MM.1S (cell line): ENCODE measurements around the gene TRMT61A.

Source experiments
- DNase-seq: peaks from one replicate; pipeline ENCODE4 v3.0.0-alpha.2; 2015
- H2AFZ ChIP-seq: fragments of 300-600 bp; sonication (generic); 2 replicates; pipeline ENCODE4 v1.6.0; 2016; ENCODE audit warnings: antibody characterized with exemption, low read length
- H3F3A ChIP-seq: fragments of 300-600 bp; sonication (generic); 2 replicates; pipeline ENCODE4 v1.6.1; 2016; ENCODE audit warnings: mild to moderate bottlenecking, antibody characterized with exemption, low read length, moderate library complexity, mixed read lengths; ENCODE audit not compliant: insufficient read depth
- H3K27ac ChIP-seq: fragments of 300-600 bp; sonication (generic); 2 replicates; pipeline ENCODE4 v1.5.1; 2016; ENCODE audit warnings: mild to moderate bottlenecking, low read length
- H3K27me3 ChIP-seq: fragments of 300-600 bp; sonication (generic); replicated peaks from 2 replicates; pipeline ENCODE4 v1.6.0; 2016; ENCODE audit warnings: low read length; ENCODE audit not compliant: insufficient read depth
- H3K36me3 ChIP-seq: fragments of 300-600 bp; sonication (generic); replicated peaks from 2 replicates; pipeline ENCODE4 v1.6.1; 2016; ENCODE audit warnings: mild to moderate bottlenecking, low read length, mixed read lengths; ENCODE audit not compliant: insufficient read depth
- H3K4me1 ChIP-seq: fragments of 300-600 bp; sonication (generic); 2 replicates; pipeline ENCODE4 v1.6.1; 2016; ENCODE audit warnings: low read length, mixed read lengths
- H3K4me2 ChIP-seq: fragments of 300-600 bp; sonication (generic); 2 replicates; pipeline ENCODE4 v1.6.0; 2016; ENCODE audit warnings: low read depth, low read length
- H3K4me3 ChIP-seq: fragments of 300-600 bp; sonication (generic); 2 replicates; pipeline ENCODE4 v1.5.1; 2016; ENCODE audit warnings: low read length, mixed read lengths
- H3K79me2 ChIP-seq: fragments of 300-600 bp; sonication (generic); 2 replicates; pipeline ENCODE4 v1.6.1; 2016; ENCODE audit warnings: mixed run types, low read length, mixed read lengths
- H3K9ac ChIP-seq: fragments of 300-600 bp; sonication (generic); 2 replicates; pipeline ENCODE4 v1.6.1; 2016; ENCODE audit warnings: low read length, mixed read lengths
- H3K9me2 ChIP-seq: fragments of 300-600 bp; sonication (generic); replicated peaks from 2 replicates; pipeline ENCODE4 v1.6.1; 2016; ENCODE audit warnings: mild to moderate bottlenecking, low read length, mixed read lengths; ENCODE audit not compliant: insufficient read depth
- H3K9me3 ChIP-seq: fragments of 300-600 bp; sonication (generic); replicated peaks from 2 replicates; pipeline ENCODE4 v1.6.1; 2016; ENCODE audit warnings: mild to moderate bottlenecking, low read length, mixed read lengths; ENCODE audit not compliant: insufficient read depth
- H4K20me1 ChIP-seq: fragments of 300-600 bp; sonication (generic); 2 replicates; pipeline ENCODE4 v1.6.1; 2016; ENCODE audit warnings: mild to moderate bottlenecking, low read length, moderate library complexity, mixed read lengths; ENCODE audit not compliant: insufficient read depth
- EZH2 ChIP-seq: fragments of 300-600 bp; sonication (generic); optimal IDR thresholded peaks from 2 replicates; pipeline ENCODE3; 2017; ENCODE audit warnings: low read depth, mild to moderate bottlenecking, antibody characterized with exemption, low read length, mixed read lengths
- EZH2phosphoT487 ChIP-seq: fragments of 300-600 bp; sonication (generic); IDR thresholded peaks from 2 replicates; pipeline ENCODE4 v1.6.1; 2018; ENCODE audit warnings: antibody characterized with exemption, low read length
- TF ChIP-seq, protein P1 (sequence below): fragments of 300-600 bp; sonication (generic); IDR thresholded peaks from 2 replicates; pipeline ENCODE4 v1.5.1; 2016; ENCODE audit warnings: antibody characterized with exemption, low read length, mixed read lengths

Gene TRMT61A

DNA sequence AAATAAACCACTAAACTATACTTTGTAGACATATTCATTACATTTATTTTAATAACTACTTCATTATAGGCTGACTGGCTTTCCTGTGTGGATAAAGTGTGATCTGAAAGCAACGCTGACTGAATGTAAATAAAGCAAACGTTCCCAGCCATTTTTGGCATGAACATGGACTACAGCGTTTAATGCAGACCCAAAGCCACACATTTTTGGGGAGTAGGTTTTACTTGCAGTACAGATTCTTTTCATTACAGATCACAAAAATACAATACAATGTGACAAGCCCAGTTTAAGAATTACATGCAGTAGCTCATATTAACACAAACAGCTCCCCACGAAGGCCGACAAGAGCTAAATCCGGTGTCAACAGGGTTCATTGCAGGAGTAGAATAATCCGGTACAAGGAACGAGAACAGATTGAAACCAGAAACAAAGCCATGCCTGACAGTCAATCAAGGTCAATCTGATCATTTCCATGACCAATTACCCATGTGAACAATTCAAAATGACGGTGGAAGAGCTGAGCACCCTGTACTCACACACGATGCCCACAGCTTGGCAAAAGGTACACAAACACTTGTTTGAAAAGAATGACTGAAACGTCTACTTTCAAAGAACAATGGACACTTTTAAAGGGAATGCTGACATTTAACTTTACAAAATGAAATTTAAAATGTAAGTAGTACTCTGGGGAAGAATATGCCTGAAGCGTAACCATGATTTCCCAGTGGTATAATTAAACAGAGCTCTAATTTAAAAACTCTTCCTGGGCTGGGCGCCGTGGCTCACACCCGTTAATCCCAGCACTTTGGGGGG, 28.2 kb downstream of the TRMT61A start:
- H3K27ac ChIP-seq = no peak overlapping the region
- 0 out of 2 replicates have a peak, but pooled peaks cover 3% of the 10 kb centered on the region for H4K20me1 ChIP-seq
- H3K27me3 ChIP-seq = no peaks in the 10 kb centered on the region
- H3K36me3 ChIP-seq = no peaks in the 10 kb centered on the region
- no peaks in the 10 kb centered on the region for H3K4me1 ChIP-seq
- no peak overlapping the region for H3K9ac ChIP-seq
- no peak overlapping the region for H3K4me3 ChIP-seq
- H3K4me2 ChIP-seq = no peak overlapping the region
- DNase-seq = no peak
- no peaks in the 10 kb centered on the region for H3K9me3 ChIP-seq
- no peak overlapping the region for H2AFZ ChIP-seq
- no peaks in the 10 kb centered on the region for H3F3A ChIP-seq
- H3K9me2 ChIP-seq = no peaks in the 10 kb centered on the region
- TF ChIP-seq EZH2 (no peak), EZH2phosphoT487 (no peak)
- TF ChIP-seq, protein P1, sequence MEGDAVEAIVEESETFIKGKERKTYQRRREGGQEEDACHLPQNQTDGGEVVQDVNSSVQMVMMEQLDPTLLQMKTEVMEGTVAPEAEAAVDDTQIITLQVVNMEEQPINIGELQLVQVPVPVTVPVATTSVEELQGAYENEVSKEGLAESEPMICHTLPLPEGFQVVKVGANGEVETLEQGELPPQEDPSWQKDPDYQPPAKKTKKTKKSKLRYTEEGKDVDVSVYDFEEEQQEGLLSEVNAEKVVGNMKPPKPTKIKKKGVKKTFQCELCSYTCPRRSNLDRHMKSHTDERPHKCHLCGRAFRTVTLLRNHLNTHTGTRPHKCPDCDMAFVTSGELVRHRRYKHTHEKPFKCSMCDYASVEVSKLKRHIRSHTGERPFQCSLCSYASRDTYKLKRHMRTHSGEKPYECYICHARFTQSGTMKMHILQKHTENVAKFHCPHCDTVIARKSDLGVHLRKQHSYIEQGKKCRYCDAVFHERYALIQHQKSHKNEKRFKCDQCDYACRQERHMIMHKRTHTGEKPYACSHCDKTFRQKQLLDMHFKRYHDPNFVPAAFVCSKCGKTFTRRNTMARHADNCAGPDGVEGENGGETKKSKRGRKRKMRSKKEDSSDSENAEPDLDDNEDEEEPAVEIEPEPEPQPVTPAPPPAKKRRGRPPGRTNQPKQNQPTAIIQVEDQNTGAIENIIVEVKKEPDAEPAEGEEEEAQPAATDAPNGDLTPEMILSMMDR = no peak
- peaks cover 48% of the 10 kb centered on the region for H3K79me2 ChIP-seq

DNA sequence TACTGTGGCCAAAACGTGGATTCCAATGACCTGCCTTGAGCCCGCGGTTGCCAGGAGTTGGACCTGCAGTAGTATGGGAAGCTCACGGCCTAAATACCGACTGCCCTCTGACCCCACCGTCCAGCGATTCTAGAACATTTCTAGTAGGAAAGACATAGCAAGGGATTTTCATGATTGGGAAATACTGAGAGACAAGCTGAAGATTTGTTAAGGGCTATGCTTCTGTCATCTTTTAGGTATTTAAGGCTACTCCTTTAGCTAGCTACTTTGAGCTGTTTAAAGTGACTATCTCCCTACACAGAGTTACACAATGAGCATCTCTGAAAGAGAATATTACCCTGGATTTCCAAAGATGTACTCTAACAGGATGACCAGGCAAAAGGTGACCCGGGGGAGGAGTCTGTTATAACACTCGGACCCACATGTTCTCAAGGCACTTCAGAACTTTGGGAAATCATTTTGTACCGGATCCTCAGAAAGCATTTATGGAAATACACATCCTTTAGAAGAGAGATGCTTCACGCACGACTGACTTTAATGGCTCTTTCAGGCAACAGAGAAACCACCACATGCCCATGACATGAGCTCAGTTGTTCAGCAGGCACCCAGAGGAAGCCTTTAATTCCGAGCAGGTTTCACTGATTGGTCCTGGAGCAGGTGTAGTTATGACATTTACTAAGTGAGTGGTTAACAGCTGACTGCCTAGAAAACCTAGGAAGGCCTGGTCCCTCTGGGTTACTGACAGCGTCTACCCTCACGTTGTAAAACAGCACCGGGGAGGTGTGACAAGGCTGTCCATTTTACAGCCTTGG, 29.3 kb downstream of the TRMT61A start:
- H3K36me3 ChIP-seq = no peaks in the 10 kb centered on the region
- no peaks in the 10 kb centered on the region for H3K9me2 ChIP-seq
- TF ChIP-seq, protein P1 = no peak
- TF ChIP-seq EZH2 (no peak), EZH2phosphoT487 (no peak)
- H3K79me2 ChIP-seq = peaks cover 55% of the 10 kb centered on the region
- no peak overlapping the region for H3K9ac ChIP-seq
- 0 out of 2 replicates have a peak, but pooled peaks cover 3% of the 10 kb centered on the region for H4K20me1 ChIP-seq
- no peaks in the 10 kb centered on the region for H3K9me3 ChIP-seq
- no peak overlapping the region for H3K4me2 ChIP-seq
- no peaks in the 10 kb centered on the region for H3K4me1 ChIP-seq
- no peaks in the 10 kb centered on the region for H3F3A ChIP-seq
- no peak for DNase-seq
- H2AFZ ChIP-seq = no peak overlapping the region
- H3K27me3 ChIP-seq = no peaks in the 10 kb centered on the region
- no peak overlapping the region for H3K4me3 ChIP-seq
- no peak overlapping the region for H3K27ac ChIP-seq

DNA sequence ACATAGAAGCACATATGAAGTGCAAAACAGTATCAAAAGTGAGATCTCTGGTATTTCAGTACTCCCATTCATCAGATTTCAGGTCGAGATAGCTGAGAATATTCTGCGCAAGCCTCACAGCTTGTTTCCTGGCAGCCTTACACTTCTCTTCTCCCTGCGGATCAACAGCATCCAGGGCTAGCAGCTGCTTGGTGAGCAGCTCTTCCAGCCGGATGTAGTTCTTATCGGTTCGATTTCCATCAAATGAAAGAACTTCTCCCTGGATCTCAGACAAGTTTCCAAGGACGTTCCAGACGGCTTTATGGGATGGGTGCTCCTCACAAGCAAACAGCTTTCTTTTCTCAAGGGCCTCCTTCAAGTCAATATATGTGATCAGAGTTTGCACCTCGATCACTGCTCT, 30.8 kb downstream of the TRMT61A start:
- Histone ChIP-seq H3K9me3 (no peaks in the 10 kb centered on the region), H3K27me3 (no peaks in the 10 kb centered on the region), H3K79me2 (peaks cover 66% of the 10 kb centered on the region), H3K4me2 (no peak overlapping the region), H4K20me1 (0 out of 2 replicates have a peak, but pooled peaks cover 3% of the 10 kb centered on the region), H3K36me3 (no peaks in the 10 kb centered on the region), H3K9ac (no peak overlapping the region), H3K4me1 (no peaks in the 10 kb centered on the region), H3K4me3 (no peak overlapping the region), H3K27ac (no peak overlapping the region), H2AFZ (no peak overlapping the region), H3K9me2 (no peaks in the 10 kb centered on the region), H3F3A (no peaks in the 10 kb centered on the region)
- TF ChIP-seq EZH2phosphoT487 = no peak
- TF ChIP-seq, protein P1 = no peak
- TF ChIP-seq EZH2 = no peak
- DNase-seq = no peak
